NCI-H460 (cell line): Measurements from ENCODE around the gene UGCG. TPM values are rescaled to one million over a fixed set of nuclear protein-coding genes. Genes with fewer than 3 reads are reported as not detected.
"Not testable (repeated sequence)": the region's sequence is repeated elsewhere in the genome, so short reads cannot be mapped to it uniquely, and the experiment has no call there.

ENCODE experiments used
- DNase-seq: peaks from one replicate; pipeline ENCODE4 v3.0.0-alpha.2; 2016; ENCODE audit warnings: low read depth; ENCODE audit errors: extremely low read depth
- total RNA-seq: library from RNA; depleted of rRNA; stranded (reverse); fragments of >200 nt; shearing (Covaris generic); gene quantifications from 2 replicates; pipeline ENCODE4 v1.2.3, GENCODE V29; 2014

Gene UGCG
- total RNA-seq, 1 experiment from 2014 or later, result 39.0 TPM

DNA sequence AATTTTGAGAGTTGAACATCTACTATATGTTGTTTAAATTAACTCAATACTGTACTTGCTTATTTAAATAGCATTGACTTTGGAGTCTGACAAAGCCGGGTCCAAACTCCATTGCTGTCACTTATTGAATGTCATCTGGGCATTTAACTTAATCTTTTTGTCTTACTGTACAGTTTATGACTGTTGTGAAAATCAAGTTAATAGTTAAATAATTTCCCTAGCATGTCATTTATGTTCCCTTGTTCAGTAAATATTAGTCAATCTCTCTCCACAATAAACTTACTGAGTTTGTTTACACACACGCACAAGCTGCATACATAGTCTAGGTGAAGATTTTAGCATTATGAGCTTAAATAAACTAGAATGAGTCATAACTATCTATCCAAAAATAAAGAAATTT is 6.3 kb upstream of the UGCG start:
- DNase-seq, result peak; percentile 57

DNA sequence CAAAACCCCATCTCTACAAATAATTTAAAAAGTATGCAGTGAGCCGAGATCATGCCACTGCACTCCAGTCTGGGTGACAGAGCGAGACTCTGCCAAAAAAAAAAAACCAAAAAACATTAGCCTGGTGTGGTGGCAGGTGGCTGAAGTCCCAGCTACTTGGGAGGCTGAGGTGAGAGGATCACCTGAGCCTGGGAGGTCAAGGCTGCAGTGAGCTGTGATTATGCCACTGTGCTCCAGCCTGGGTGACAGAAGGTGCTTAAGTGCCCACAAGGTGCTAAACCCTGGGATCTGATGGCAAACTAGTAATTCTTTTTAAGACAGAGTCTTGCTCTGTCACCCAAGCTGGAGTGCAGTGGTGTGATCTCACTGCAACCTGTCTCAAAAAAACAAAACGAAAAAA is 5.7 kb upstream of the UGCG start:
- DNase-seq, result not testable (repeated sequence)

DNA sequence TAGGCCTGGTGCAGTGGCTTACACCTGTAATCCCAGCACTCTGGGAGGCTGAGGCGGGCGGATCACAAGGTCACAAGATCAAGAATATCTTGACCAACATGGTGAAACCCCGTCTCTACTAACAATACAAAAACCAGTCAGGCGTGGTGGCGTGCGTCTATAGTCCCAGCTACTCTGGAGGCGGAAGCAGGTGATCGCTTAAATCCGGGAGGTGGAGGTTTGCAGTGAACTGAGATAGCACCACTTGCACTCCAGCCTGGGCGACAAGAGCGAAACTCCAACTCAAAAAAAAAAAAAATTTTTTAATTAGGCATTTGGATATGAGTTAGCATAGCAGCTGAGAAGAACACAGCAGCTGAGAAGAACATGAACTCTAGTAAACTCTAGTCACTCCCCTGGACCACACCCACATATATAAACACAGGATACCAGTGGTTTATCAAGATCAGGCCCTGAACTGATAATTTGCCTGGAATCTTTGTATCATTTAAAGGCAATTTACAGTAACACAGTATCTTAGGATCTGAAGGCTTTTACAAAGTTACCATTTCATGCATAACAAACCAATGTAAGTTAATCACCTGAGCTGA is 4.6 kb upstream of the UGCG start:
- DNase-seq, result peak; percentile 57

DNA sequence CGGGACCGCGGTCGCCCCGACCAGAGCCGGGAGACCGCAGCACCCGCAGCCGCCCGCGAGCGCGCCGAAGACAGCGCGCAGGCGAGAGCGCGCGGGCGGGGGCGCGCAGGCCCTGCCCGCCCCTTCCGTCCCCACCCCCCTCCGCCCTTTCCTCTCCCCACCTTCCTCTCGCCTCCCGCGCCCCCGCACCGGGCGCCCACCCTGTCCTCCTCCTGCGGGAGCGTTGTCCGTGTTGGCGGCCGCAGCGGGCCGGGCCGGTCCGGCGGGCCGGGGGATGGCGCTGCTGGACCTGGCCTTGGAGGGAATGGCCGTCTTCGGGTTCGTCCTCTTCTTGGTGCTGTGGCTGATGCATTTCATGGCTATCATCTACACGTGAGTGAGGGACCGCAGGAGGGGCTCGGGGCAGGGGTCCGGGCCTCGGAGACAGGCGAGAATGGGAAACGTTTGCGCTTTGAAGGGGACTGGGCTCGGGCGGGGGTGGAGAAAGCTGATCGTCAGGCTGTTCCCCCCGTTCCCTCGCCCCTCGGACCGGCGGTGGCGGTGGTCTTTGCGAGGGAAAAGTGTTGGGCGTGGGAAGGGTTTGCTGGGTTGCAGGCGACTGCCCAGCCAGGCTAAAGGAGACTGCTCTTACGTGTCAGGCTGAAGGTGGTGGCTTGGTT is 457 bp downstream of the UGCG start:
- peak; percentile 9 for DNase-seq

DNA sequence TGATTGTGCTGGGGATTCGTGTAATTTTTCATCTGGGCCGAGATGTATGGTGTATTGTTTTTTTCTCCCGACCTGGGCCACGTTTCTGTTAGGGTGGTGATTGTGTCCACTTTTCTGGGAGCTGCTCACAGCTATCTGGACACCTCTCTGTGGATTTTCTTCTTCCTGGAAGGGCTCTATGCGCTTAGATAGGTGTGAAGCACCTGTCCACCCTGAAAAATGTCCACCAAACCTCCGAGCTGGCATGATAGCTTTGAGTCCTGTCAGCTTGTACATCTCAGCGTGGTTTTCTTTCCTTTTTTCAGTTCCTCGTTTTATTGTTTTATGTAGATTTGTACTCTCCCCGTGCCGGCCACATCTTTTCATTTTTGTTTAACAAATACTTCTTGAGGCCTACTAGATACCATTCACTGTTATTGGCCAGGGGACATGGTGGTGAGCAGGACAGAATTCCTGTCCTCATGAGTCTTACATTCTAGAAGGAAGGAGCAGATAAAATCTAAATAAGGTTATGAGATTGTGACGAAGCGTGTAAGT is 1.1 kb downstream of the UGCG start:
- no peak for DNase-seq

DNA sequence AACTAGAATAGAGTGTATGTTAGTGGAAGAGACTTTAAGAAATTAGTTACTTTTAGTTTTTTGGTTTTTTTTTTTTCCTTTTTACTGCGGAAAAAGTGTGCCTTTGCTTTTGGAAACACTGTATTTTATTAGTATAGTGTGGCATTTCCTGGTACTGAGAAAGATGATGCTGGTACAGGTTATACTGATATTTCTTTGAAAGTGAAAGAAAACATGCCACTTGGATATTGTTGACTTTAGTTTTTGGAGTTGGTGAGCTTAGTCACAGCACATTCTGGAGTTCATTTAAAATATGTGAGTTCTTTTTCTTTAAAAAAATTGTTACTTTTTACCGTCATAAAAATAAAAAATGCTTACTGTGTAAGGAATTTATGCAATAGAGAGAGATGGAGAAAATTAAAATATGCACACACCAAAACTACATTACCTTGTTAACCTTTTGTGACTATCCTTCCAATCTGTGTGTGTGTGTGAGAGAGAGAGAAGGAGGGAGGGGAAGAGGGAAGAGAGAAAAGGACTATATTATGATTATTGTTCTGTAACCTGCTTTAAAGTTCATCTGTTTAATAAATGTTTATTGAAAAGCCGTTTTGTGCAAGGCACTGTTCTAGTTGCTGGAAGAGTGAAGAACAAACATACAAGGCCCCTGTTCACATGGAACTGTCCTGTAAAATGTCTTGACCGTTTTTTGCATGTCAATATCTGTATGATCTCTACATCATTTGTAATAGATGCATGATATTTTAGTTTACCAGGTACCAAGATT is 1.9 kb downstream of the UGCG start:
- DNase-seq, result no peak

DNA sequence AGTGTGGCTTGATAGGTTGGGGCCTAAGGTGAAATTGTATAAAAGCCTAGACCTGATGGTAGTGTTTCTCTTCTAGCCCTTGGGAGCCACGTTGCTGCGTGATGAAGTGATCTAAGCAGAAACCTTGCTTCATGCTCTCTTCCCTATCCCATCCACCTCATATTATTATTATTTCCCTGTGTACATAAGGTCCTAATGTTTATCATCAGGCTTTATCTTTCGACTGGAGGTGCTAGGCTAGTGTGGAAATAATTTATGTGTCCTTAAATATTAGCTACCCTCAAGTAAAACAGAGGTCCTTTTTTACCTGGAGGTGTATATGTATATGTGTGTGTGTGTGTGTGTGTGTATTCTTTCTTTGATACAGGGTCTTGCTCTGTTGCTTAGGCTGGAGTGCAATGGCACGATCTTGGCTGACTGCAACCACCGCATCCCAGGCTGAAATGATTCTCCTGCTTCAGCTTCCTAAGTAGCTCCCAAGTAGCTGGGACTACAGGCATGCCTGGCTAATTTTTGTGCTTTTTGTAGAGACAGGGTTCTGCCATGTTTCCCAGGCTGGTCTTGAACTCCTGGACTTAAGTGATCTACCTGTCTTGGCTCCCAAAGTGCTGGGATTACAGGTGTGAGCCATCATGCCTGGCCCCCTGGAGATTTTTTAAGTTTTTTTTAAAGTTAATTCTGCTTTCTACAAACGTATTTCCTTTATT is 3.7 kb downstream of the UGCG start:
- no peak for DNase-seq

DNA sequence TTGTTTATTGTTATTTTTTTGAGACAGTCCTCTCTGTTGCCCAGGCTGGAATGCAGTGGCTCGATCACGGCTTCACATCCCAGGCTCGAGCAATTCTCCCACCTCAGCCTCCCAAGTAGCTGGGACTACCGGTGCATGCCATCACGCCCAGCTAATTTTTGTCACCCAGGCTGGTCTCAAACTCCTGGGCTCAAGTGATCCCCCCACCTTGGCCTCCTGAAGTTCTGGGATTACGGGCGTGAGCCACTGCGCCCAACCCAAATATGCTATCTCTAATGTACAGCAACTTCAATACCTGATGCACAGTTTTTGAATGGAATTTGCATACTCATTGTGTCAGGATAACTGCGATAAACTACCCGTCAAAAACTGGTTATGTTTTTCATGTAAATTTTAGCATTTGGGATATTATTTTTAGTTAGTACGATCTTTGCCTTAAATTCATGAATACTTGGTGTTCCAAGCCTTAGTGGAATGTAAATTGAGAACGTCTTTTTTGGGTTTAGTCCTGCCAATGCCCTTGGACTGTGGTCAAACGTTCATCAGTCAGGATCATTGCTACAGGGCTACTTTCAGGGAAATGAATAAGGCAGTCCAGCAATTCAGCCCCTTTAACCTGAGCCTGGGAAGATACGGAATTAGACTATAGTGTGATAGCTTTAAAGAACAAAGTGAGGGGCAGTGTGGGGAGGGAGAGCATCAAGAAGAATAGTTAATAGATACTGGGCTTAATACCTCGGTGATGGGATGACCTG is 4.4 kb downstream of the UGCG start:
- no peak for DNase-seq

DNA sequence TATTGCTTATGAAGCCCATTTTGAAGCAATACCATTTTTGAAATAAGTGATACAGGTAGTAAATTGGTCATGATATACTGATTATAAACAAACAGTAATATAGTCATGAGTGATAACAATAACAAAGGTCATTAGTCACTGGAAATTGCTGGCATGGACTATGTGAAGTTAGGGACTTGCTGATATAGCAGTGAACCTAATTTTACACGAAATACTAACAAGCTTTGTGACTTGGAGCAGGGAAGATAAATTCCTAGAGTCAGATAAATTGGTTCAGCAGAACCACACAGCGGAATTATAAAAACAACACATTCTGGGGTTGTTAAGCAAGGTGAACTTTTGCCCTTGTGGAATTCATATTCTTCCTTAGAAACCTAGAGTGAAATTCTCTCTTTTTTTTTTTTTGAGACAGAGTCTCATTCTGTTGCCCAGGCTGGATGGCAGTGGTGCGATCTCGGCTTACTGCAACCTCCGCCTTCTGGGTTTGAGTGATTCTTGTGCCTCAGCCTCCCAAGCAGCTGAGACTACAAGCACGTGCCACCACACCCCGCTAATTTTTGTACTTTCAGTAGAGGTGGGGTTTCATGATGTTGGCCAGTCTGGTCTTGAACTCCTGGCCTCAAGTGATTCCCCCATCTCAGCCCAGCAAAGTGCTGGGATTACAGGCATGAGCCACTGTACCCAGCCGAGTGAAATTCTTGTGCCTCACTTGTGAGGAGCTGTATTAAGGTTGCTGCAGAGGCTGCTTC is 6.0 kb downstream of the UGCG start:
- DNase-seq, result no peak

DNA sequence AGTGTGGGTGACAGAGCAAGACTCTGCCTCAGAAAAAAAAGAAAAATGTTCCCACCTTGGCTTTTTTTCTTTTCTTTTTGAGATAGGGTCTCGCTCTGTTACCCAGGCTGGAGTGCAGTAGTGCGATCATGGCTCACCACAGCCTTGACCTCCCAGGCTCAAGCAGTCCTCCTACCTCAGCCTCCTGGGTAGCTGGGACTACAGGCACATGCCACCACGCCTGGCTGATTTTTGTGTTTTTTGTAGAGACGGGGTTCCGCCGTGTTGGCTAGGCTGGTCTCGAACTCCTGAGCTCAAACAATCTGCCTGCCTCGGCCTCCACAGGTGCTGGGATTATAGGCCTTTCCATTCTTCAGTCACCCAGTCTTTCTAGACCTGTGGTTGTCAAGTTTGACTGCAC is 6.9 kb downstream of the UGCG start:
- DNase-seq, result not testable (repeated sequence)

DNA sequence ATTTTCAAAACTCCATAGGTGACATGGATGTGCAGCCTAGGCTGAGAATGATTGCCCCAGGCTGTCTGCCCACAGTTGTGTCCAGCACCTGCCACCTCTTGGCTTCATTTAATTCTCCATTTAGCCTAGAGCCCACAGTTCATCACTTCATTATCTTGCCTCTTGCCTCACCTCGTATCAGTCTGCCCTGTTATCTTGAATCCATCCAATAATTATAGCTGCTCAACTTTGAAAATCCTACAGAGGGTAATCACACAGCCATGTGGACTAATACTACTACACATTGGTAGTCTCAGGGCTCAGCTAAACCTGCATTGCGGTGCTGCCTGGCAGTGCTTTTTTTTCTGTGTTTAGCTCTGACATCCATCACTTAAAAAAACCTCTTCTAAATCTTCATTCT is 7.4 kb downstream of the UGCG start:
- DNase-seq, result no peak

DNA sequence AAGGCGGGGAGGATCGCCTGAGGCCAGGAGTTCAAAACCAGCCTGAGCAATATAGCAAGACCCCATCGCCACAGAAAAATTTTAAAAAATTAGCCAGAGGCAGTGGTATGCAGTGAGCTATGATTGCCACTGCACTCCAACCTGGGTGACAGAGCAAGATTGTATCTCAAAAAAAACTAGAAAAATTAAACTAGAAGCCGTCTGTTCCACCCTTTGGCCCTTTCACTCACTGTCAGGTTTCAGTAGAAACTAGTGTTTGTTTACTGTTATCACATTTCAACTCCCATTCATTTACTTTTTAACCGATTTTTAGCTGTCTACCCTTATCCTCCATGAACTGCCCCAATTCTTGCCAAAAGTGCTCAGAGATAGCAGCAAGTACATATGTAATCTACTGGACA is 8.3 kb downstream of the UGCG start:
- no peak for DNase-seq

DNA sequence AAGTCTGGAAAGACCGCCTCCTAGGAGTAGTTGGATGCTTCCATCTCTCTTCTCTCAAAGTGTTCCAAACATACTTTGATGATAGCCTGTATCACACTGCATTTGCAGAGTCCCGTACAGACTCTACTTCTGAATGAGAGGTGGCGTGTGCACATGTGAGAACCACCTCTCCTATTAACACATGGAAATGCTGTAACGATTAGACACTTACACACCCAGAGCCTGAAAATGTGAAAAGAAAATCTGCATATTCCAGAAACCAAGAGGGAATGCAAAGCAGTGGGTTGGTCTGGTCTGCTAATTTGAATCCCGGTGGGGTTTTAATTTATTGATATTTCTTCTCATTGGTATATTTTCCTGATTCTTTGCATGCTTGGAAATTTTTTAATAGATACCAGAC is 10.5 kb downstream of the UGCG start:
- no peak for DNase-seq

DNA sequence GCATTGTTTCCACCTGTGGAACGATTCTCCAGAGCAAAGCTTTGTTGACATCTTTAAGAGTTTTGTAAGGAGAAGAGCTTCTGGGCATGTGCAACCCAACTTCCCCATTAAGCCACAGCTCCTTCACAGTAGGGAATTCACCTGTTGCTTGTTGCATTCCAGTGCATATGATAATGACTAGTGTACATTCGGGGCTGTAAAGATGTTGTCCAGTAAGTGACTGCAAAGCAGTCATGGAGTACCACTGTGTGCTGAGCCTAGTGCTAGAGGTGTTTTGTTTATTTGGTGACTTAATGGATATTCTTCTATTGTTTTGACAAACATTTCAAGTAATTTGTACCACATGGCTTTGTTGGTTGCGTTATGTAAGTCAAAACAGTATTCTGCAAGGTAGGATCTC is 12.8 kb downstream of the UGCG start:
- no peak for DNase-seq

DNA sequence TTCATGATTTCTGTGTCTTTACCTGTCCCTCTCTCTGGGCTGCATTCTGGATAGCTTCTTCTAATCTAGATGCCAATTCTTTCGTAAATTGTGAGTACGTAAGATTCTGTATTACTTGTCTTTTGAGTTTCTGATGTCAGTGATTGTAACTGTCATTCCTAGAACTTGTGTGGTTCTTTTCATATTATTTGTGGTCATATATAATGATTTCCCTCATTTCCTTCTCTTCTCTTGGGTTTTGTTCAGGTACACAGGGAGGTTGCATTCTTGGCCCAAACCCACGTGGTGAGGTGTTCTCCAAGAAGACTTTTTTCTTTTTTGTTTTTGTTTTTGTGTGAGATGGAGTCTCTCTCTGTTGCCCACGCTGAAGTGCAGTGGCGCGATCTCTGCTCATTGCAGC is 13.8 kb downstream of the UGCG start:
- DNase-seq, result no peak

DNA sequence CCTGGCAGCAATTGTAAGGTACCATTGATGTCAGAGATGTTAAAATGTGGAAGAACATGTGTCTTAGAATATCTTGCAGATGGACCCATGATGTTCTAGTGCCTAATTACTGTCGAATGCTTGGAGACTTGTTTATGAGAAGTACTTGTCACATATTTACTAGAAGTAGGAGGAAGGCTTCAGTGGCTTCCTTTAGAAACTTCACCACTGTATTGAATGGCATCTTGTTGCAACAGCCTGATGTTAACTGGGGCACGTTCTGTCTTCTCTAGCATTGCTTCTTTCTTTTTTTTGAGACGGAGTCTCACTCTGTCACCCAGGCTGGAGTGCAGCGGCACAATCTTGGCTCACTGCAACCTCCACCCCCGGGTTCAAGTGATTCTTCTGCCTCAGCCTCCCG is 16.5 kb downstream of the UGCG start:
- no peak for DNase-seq

DNA sequence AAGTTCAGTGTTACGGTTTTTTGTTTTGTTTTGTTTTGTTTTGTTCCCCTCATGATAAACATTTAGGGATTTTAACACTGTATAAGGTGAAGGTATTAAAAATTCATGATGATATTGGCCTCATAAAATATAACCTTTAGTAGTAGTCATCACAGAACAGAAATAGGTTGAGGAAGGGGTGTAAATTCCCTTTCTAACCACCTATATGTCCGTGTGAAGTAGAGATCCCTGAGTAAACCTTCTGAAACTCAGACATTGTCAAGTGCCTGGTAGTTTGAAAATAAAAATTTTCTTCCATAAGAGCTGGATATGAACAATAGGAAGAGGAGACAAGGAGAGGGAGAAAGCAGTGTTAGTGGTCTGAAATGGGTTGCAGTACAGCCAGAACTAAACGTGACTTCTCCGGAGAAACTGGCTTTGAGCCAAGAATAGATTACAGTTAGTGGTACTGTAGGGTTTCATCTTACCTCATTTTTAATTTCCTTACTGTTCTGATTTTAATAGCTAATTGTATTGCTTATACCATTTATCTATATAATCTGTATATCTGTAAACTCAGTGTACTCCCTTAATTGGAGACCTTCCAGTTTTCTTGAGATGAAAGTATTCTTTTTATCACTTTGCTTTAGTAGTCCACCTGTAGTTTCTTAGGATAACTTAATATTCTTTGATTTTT is 18.3 kb downstream of the UGCG start:
- DNase-seq, result no peak

DNA sequence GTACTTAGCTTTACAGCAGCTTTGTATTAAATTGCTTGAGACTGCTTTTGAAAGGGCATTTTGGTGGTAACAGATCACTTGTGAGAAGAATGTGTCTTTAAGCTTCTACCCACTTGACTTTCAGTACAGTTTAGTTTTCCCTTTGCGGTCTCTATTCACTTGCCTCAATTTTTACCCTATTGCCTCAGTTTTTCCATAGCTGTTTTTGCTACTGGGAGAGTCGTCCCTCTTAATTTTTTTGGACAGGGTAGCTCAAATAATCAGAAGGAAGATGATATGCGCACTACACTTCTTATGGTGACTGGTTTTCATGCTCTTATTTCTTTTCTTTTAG is 18.8 kb downstream of the UGCG start:
- DNase-seq, result no peak

DNA sequence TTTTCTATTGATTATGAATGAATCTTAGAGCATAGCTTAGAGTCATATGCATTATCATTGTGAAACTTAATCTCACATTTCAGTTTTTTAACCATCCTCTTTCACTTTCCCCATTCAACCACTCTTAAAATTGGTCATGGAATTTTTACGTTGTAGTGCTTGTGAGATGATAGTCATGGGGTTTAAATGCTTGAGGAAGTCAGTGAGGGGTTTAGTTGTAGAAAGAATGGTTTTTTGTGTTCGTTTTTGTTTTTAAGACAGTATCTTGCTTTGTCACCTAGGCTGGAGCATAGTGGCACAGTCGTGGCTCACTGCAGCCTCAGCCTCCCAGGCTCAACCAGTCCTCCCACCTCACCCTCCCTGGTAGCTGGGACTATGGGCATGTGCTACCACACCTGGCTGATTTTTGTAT is 19.6 kb downstream of the UGCG start:
- no peak for DNase-seq
